T-helper 1 cell treated with Interleukin-12 subunit alpha and Interleukin-12 subunit beta and Interleukin-4 antibody, amounts not matched to agents 30 μg/mL and 1 μg/mL, for 36 hours (primary cell): Measurements from ENCODE around the gene SEMA4G.
"Not testable (repeated sequence)": the region's sequence is repeated elsewhere in the genome, so short reads cannot be mapped to it uniquely, and the experiment has no call there.

Source experiments
- H3K27ac Mint-ChIP-seq: one replicate; pipeline ENCODE4 v1.8.0; 2021; ENCODE audit warnings: mild to moderate bottlenecking, mixed read lengths
- H3K27me3 Mint-ChIP-seq: one replicate; pipeline ENCODE4 v1.8.0; 2021; ENCODE audit warnings: low read depth, mixed read lengths
- H3K36me3 Mint-ChIP-seq: one replicate; pipeline ENCODE4 v1.8.0; 2021; ENCODE audit warnings: low read depth, mixed read lengths
- H3K4me1 Mint-ChIP-seq: one replicate; pipeline ENCODE4 v1.8.0; 2021; ENCODE audit warnings: low read depth, mixed read lengths
- H3K4me3 Mint-ChIP-seq: one replicate; pipeline ENCODE4 v1.8.0; 2021; ENCODE audit warnings: mild to moderate bottlenecking, moderate library complexity, mixed read lengths
- H3K9me3 Mint-ChIP-seq: one replicate; pipeline ENCODE4 v1.8.0; 2021; ENCODE audit warnings: mixed read lengths

SEMA4G gene

DNA sequence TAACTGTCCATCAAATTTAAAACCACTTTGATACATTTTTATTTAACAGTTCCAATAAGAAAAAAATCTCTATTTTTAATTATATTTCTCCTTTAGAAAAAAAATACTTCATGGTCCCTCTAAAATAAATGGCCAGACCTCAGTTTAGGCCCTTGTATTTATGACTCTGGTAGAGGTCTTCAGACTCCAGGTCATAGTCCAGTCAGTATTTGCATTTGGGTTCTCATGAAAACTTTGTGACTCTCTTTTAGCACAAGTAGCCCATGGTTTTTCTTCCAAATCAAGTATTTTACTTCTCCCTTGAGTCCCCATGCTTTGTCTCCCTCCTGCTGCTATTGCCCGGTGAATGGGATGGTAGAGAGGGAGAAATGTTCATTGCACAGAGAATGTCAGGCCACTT, 5.5 kb upstream of the SEMA4G start:
- H3K27me3 Mint-ChIP-seq, result peaks cover 4% of the 10 kb centered on the region
- H3K9me3 Mint-ChIP-seq, result no peaks in the 10 kb centered on the region
- no peak overlapping the region for H3K27ac Mint-ChIP-seq
- H3K4me3 Mint-ChIP-seq, result no peak overlapping the region
- H3K4me1 Mint-ChIP-seq, result peaks cover 4% of the 10 kb centered on the region
- H3K36me3 Mint-ChIP-seq, result peaks cover 27% of the 10 kb centered on the region

DNA sequence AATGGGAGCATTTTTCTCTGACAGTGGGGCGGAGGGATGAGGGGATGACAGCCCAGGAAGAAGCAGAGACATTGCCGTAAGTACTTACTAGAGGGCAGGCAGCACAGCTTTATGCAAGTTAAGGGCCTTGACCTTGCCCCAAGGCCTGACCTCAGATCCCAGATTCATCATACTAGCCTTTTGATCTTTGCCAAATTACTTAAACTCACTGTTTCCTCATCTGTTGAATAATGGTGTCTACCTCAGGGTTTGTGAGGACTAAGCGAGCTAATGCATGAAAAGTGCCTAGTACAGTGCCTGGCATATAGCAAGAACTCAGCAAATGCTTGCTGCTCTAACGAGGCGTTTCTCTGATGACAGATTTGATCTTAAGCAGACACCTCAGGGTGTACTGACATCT, 3.5 kb upstream of the SEMA4G start:
- Mint-ChIP-seq H3K9me3 (no peaks in the 10 kb centered on the region), H3K27me3 (peaks cover 8% of the 10 kb centered on the region), H3K4me3 (no peak overlapping the region), H3K36me3 (peaks cover 18% of the 10 kb centered on the region), H3K4me1 (peaks cover 10% of the 10 kb centered on the region), H3K27ac (no peak overlapping the region)

DNA sequence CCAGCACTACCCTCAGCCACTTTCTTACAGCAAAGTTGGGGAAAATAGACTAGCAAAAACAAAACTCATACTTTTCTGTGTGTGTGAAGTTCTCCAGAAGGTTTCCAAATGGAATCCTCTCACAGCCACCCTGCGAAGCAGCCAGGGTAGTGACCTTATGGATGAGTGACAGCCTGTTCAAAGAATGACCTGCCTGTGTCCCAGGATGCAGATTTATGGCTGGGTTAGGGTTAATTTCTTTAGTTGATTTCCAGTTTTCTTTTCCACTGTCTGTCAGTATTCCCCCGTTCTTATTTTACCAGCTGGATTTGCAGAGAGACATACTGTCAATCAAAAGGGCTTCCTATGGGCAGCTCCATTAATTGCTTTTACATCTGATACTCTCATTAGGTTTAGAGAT, 2.4 kb upstream of the SEMA4G start:
- no peak overlapping the region for H3K27ac Mint-ChIP-seq
- H3K4me3 Mint-ChIP-seq, result no peak overlapping the region
- H3K9me3 Mint-ChIP-seq, result no peaks in the 10 kb centered on the region
- H3K27me3 Mint-ChIP-seq, result peaks cover 8% of the 10 kb centered on the region
- peaks cover 16% of the 10 kb centered on the region for H3K36me3 Mint-ChIP-seq
- peaks cover 10% of the 10 kb centered on the region for H3K4me1 Mint-ChIP-seq

DNA sequence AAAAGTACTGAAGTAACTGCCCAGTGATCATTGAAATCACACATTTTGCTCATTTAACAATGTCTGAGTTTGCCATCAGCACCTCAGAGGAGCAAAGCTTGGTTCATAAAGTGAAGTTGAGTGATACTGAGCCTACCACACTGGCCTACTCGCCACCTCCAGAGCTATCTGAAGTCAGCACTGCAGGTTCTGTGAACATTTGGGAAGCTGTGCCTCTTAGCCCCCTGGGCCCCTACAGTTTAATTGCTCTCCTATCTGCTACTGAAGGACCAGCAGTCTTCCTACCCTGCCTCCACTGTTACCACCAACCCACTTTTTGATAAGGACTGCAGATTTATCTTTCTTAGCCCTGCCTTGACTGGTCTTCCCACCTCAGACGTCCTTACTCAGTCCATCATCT, 2.0 kb upstream of the SEMA4G start:
- Mint-ChIP-seq H3K4me1 (peaks cover 10% of the 10 kb centered on the region), H3K27me3 (peaks cover 8% of the 10 kb centered on the region), H3K9me3 (no peaks in the 10 kb centered on the region), H3K36me3 (peaks cover 11% of the 10 kb centered on the region), H3K4me3 (no peak overlapping the region), H3K27ac (no peak overlapping the region)

DNA sequence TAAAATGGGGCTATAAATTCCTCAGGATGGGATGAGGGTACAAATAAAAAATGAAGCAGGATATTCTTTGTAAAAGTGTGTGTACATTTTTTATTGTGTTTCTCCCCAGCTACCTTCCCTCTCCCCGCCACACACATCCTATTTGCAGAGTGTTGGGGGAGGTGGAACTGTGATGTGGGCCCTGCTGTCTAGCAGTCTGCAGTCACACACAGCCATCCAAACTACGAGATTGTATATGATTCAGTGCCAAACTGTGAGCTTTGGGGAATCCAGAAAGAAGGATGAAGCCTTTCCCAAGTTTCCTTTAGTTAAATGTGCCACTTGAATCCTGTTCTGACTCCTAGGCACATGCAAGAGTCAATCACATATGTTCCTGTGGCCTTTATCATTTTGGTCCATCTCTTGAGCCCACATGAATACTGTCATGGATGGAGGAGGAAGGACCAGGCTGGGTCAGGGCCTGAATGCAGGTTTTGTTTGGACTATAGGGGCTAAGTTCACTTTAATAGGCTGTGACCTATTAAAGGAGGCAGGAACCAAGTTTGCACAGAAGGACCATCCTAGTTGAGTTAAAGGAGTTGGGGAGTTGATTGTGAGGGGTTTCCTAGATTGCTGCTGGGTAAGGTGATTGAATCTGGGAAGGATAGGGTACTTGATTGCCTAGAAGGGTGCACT, 1.1 kb upstream of the SEMA4G start:
- peaks cover 4% of the 10 kb centered on the region for H3K36me3 Mint-ChIP-seq
- no peak overlapping the region for H3K27ac Mint-ChIP-seq
- no peaks in the 10 kb centered on the region for H3K9me3 Mint-ChIP-seq
- peaks cover 10% of the 10 kb centered on the region for H3K4me1 Mint-ChIP-seq
- peaks cover 8% of the 10 kb centered on the region for H3K27me3 Mint-ChIP-seq
- H3K4me3 Mint-ChIP-seq, result peak overlapping the region; percentile 70

DNA sequence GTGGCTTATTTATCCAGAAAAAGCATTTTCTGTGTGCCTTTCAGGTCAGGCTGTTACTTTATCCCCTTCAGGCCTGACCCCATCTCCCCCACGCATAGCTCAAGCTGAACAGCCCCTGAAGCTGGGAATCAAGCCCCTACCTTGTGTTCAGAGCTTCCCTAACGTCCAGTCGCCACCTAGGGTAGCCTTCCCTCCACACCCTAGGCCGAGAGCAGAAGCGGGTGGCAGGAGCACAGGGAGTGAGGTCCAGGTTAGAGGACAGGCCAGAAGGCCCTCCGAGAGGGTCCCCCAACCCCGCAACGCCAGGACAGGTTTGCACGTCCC, 479 bp upstream of the SEMA4G start:
- peaks cover 8% of the 10 kb centered on the region for H3K27me3 Mint-ChIP-seq
- peaks cover 10% of the 10 kb centered on the region for H3K4me1 Mint-ChIP-seq
- H3K36me3 Mint-ChIP-seq, result peaks cover 3% of the 10 kb centered on the region
- H3K4me3 Mint-ChIP-seq, result peak overlapping the region; percentile 70
- no peak overlapping the region for H3K27ac Mint-ChIP-seq
- H3K9me3 Mint-ChIP-seq, result no peaks in the 10 kb centered on the region

DNA sequence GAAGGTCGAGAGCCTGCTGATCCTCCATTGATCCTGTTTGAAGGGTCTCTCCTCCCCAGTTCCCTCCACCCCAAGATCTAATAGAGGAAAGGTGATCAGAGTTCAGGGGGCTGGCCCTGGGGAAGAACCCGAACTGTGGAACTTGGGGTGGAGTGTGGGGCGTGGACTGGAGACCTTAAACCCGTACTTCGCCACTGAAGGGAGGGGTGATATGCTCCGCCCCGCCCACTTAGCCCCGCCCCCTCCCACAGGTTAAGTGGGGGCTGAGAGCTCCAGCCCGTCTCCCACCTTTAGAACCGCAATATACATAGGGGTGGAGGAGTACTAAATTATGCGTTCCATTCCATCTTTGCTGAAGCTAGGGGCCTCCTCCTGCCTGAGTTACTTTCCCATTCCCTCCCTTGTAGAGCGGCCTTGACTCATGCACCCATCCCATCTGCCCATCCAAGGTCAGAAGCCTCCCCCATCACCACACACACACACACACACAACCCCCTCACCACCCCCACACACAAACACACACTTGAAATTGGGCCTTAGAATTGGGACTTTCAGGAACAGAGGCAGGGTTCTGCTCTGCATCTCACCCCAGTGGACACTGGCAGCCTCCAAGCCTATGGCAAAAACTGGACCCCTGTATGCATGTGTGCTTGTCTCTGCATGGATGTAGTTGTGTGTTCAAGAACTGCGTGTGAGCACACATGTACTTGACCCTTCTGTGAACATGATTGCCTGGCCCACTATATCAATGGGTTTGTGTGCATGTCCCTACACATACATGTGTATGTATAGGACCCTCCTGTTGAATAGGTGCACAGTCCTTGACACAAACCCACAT, 991 bp downstream of the SEMA4G start:
- Mint-ChIP-seq H3K36me3 (peaks cover 3% of the 10 kb centered on the region), H3K27ac (no peak overlapping the region), H3K4me3 (peak overlapping the region; percentile 25)

DNA sequence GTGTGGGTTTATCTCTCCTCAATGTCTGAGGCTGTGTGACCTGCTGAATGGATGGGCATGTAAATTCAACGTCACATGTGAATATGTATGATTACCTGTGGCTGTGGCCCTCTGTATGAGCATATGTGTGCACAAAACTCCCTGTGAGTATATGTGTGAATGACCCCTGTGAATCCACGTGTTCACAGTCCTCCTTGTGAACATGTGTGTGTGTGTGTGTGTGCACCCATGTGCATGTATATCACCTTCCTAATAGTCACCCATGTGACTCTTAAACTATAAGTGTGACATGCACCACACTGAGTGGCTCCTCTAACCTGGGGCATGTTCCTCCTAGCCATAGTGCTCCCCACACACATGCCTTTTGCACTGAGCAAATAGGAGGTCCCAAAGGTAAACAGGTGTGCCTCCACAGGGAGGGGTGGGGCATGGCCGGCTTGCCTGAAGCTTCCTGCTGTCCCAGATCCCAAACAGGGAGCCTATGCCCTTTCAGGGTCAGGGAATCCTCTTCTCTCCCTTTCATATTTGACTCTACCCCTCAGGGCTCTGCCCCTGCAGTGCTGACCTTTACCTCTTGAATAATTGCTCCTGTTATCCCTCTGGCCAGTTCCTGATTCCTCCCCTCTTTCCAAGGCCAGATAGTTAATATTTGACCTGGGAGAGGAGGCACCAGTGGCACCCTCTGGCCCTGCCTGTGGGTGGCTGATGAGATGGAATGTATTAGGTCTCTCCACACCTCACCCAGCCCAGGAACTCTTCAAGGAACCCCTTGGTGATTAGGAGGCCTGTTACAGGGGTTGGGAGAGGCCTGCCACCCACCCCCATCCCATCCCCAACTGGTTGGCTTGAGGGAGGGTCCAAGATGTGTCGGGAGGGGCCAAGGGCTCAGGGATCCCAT, 1.9 kb downstream of the SEMA4G start:
- peaks cover 3% of the 10 kb centered on the region for H3K36me3 Mint-ChIP-seq
- H3K4me1 Mint-ChIP-seq, result peaks cover 10% of the 10 kb centered on the region
- H3K27me3 Mint-ChIP-seq, result peaks cover 8% of the 10 kb centered on the region
- no peaks in the 10 kb centered on the region for H3K9me3 Mint-ChIP-seq
- H3K4me3 Mint-ChIP-seq, result no peak overlapping the region
- H3K27ac Mint-ChIP-seq, result no peak overlapping the region

More for the DNA sequence above, 991 bp downstream of the SEMA4G start:
- Mint-ChIP-seq H3K9me3 (no peaks in the 10 kb centered on the region), H3K27me3 (peaks cover 8% of the 10 kb centered on the region), H3K4me1 (peaks cover 10% of the 10 kb centered on the region)

DNA sequence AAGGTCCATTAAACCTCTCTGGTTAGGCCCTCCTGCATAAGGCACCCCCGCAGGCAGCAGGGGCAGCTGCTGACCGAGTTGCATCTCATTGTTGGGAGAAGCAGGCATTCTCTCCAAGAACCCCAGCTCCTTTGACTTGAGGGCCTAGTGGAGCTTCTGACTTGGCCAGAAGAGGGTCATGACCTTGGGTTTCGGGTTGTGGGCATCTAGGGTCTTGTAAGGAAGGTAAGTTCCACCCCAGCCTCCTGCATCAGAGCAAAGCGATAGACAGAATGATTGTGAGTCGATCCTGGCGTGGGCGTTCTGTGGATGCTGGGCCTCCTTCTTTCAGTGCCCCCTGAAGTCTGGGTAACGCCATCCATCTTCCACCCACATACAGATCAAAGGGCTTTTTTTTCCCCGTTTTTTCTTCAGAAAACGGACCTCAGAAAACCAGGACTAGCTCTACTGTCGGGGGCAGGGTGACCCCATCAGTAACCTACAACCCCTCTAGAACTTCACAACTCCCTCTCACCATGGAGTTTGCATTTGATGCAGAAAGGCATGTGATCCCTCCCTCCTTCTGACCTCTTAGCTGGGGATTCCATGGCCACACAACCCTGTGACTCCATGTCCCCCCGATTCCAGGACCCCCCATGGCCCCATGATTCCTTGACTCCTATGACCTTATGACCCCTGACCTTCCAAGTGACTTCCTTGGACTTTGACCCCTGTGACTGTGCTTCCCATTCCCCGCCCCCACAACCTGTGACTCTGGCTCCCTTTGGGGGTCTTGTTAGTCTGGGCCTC, 3.0 kb downstream of the SEMA4G start:
- H3K4me3 Mint-ChIP-seq, result no peak overlapping the region
- H3K4me1 Mint-ChIP-seq, result peaks cover 10% of the 10 kb centered on the region
- no peak overlapping the region for H3K27ac Mint-ChIP-seq
- no peaks in the 10 kb centered on the region for H3K9me3 Mint-ChIP-seq
- H3K36me3 Mint-ChIP-seq, result peaks cover 3% of the 10 kb centered on the region
- peaks cover 8% of the 10 kb centered on the region for H3K27me3 Mint-ChIP-seq

DNA sequence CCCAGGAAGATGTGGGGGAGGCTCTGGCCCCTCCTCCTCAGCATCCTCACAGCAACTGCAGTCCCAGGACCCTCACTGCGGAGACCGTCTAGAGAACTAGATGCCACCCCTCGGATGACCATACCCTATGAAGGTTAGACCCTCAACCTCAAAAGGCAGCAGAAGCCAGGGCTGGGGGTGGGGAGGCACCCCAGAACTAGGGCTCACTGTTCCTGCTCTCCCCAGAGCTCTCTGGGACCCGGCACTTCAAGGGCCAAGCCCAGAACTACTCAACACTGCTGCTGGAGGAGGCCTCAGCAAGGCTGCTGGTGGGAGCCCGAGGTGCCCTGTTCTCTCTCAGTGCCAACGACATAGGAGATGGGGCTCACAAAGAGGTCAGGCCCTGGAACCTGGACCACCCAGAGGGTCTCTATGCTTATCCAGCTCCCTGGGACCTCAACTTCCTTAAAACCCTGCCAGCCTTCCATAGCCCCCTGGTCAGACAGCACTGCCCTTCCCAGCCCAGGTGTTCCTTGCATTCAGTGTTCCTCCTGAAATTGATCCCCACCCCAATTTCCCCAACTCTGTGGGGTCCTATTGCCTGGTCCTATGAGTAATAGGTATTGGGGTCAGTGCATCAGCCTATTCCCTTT, 3.7 kb downstream of the SEMA4G start:
- H3K4me1 Mint-ChIP-seq, result peaks cover 10% of the 10 kb centered on the region
- H3K36me3 Mint-ChIP-seq, result peaks cover 2% of the 10 kb centered on the region
- H3K27me3 Mint-ChIP-seq, result peaks cover 8% of the 10 kb centered on the region
- H3K9me3 Mint-ChIP-seq, result no peaks in the 10 kb centered on the region
- no peak overlapping the region for H3K27ac Mint-ChIP-seq
- no peak overlapping the region for H3K4me3 Mint-ChIP-seq

DNA sequence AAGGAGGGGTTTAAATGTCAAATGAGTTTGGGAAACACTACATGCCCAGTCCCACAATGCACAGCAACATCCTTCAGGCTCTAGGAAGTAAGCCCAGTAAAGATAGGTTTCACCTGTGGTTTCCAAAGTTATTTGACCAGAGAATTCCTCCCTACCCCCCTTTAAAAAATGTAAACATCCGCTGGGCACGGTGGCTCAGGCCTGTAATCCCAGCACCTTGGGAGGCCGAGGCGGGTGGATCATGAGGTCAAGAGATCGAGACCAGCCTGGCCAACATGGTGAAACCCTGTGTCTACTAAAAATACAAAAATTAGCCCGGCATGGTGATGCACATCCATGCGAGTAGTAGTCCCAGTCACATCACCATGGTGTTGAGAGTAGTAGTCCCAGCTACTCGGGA, 6.1 kb downstream of the SEMA4G start:
- not testable (repeated sequence) for H3K9me3 Mint-ChIP-seq, H3K27me3 Mint-ChIP-seq, H3K36me3 Mint-ChIP-seq, H3K4me3 Mint-ChIP-seq, H3K27ac Mint-ChIP-seq, H3K4me1 Mint-ChIP-seq

DNA sequence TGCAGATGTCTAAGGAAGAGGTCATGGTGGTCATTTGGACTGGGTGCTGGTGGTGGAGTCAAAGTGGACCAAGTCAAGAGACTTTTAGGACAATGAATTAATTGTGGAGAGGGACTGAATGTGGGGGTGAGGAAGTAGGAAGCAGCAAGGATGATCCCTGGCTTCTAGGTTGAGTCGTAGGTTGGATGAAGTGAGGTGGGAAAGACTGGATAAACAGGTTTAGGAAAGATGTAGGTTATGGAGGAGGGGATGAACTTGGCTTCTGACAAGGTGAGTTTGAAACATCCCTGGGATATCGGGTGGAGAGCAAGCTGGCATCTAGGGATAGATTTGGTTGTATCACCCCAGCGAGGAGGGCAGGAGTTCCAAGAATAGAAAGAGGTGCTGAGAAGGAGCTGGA, 7.6 kb downstream of the SEMA4G start:
- peaks cover 2% of the 10 kb centered on the region for H3K36me3 Mint-ChIP-seq
- no peaks in the 10 kb centered on the region for H3K27me3 Mint-ChIP-seq
- H3K9me3 Mint-ChIP-seq, result no peaks in the 10 kb centered on the region
- no peaks in the 10 kb centered on the region for H3K4me1 Mint-ChIP-seq
- H3K4me3 Mint-ChIP-seq, result no peak overlapping the region
- no peak overlapping the region for H3K27ac Mint-ChIP-seq

DNA sequence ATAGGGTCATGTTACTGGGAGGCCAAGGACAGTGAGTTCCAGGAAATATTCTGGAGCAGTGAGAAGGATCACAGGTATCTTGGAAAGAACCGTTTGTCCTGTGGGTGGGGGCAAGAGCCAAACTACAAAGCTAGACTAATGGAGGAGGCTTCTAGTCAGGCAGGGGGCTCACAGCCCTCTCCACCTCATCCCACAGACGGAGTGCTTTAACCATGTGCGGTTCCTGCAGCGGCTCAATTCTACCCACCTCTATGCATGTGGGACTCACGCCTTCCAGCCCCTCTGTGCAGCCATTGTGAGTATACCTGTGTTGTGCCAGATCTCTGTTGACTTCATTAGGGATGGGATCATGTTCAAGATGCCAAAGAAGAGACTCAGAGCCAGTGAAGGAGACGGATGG, 8.1 kb downstream of the SEMA4G start:
- Mint-ChIP-seq H3K36me3 (peaks cover 2% of the 10 kb centered on the region), H3K27me3 (no peaks in the 10 kb centered on the region), H3K4me3 (no peak overlapping the region), H3K27ac (no peak overlapping the region), H3K9me3 (no peaks in the 10 kb centered on the region), H3K4me1 (no peaks in the 10 kb centered on the region)
